Measurements from ENCODE around the gene CCNY.

Gene CCNY

GRCh38 chr10:35331894-35332640 is 4.2 kb upstream of the CCNY start:
- no peak for DNase-seq
- no peak overlapping the region for H3K4me3 ChIP-seq (ENCODE audit: control insufficient read depth in 1 of 7, extremely low read depth in 1 of 7, insufficient read depth in 4 of 7, low read depth in 2 of 7, low read length in 6 of 7)
- no peaks in the 10 kb centered on the region for H3K9me3 ChIP-seq (ENCODE audit: control extremely low read depth in 1 of 5, control insufficient read depth in 4 of 5, insufficient read depth in 2 of 5, low read depth in 1 of 5, low read length in 4 of 5)
- H3K36me3 ChIP-seq (ENCODE audit: control insufficient read depth in 4 of 4, insufficient read depth in 4 of 4, low read length in 3 of 4): peaks cover 2 to 25% (median 7%) of the 10 kb centered on the region in 4 experiments
- H3K27me3 ChIP-seq (replicated peaks in 2 of 5; ENCODE audit: control insufficient read depth in 4 of 5, insufficient read depth in 5 of 5, low read length in 4 of 5): no peaks in the 10 kb centered on the region
- ChIA-PET POLR2A (no interaction called here), CTCF (no interaction called here)
- no peak overlapping the region for H3K27ac ChIP-seq (ENCODE audit: insufficient read depth in 1 of 2, low read depth in 1 of 2, low read length in 2 of 2, poor library complexity in 1 of 2, severe bottlenecking in 2 of 2)
- 95% methylated on average over 4 of the region's 6 CpGs for WGBS (ENCODE audit: insufficient coverage)
- H3K4me1 ChIP-seq (ENCODE audit: control extremely low read depth in 1 of 4, control insufficient read depth in 4 of 4, insufficient read depth in 4 of 4, low read length in 3 of 4): peaks cover 0 to 16% (median 13%) of the 10 kb centered on the region in 4 experiments

GRCh38 chr10:35334297-35334696 is 2.0 kb upstream of the CCNY start:
- no CpG with 5 or more reads among the region's 1 CpG for WGBS (ENCODE audit: insufficient coverage)
- peak overlapping the region in 1 of 7 experiments; percentile 44 for H3K4me3 ChIP-seq (ENCODE audit: control insufficient read depth in 1 of 7, extremely low read depth in 1 of 7, insufficient read depth in 4 of 7, low read depth in 2 of 7, low read length in 6 of 7)
- H3K4me1 ChIP-seq (ENCODE audit: control extremely low read depth in 1 of 4, control insufficient read depth in 4 of 4, insufficient read depth in 4 of 4, low read length in 3 of 4): peaks cover 6 to 37% (median 28%) of the 10 kb centered on the region in 4 experiments

GRCh38 chr10:35335133-35336083 is 901 bp upstream of the CCNY start:
- H3K4me1 ChIP-seq (ENCODE audit: control extremely low read depth in 1 of 4, control insufficient read depth in 4 of 4, insufficient read depth in 4 of 4, low read length in 3 of 4): peaks cover 6 to 37% (median 27%) of the 10 kb centered on the region in 4 experiments
- peak; percentile 36 to 73 (median 52) for DNase-seq
- WGBS (ENCODE audit: insufficient coverage): 56% methylated on average over 8 of the region's 34 CpGs
- H3K27ac ChIP-seq (ENCODE audit: insufficient read depth in 1 of 2, low read depth in 1 of 2, low read length in 2 of 2, poor library complexity in 1 of 2, severe bottlenecking in 2 of 2): peak overlapping the region; percentile 33 to 78
- H3K4me3 ChIP-seq (ENCODE audit: control insufficient read depth in 1 of 7, extremely low read depth in 1 of 7, insufficient read depth in 4 of 7, low read depth in 2 of 7, low read length in 6 of 7): peak overlapping the region; percentile 68 to 92 (median 86)
- H3K36me3 ChIP-seq (ENCODE audit: control insufficient read depth in 4 of 4, insufficient read depth in 4 of 4, low read length in 3 of 4): peaks cover 2 to 25% (median 7%) of the 10 kb centered on the region in 4 experiments
- ChIA-PET CTCF (no interaction called here), POLR2A (no interaction called here)
- H3K9me3 ChIP-seq (ENCODE audit: control extremely low read depth in 1 of 5, control insufficient read depth in 4 of 5, insufficient read depth in 2 of 5, low read depth in 1 of 5, low read length in 4 of 5): no peaks in the 10 kb centered on the region
- no peaks in the 10 kb centered on the region for H3K27me3 ChIP-seq (replicated peaks in 2 of 5; ENCODE audit: control insufficient read depth in 4 of 5, insufficient read depth in 5 of 5, low read length in 4 of 5)

More at GRCh38 chr10:35334297-35334696, 2.0 kb upstream of the CCNY start:
- peaks cover 2 to 25% (median 7%) of the 10 kb centered on the region in 4 experiments for H3K36me3 ChIP-seq (ENCODE audit: control insufficient read depth in 4 of 4, insufficient read depth in 4 of 4, low read length in 3 of 4)
- H3K9me3 ChIP-seq (ENCODE audit: control extremely low read depth in 1 of 5, control insufficient read depth in 4 of 5, insufficient read depth in 2 of 5, low read depth in 1 of 5, low read length in 4 of 5): no peaks in the 10 kb centered on the region
- POLR2A ChIA-PET: no interaction called here
- no peaks in the 10 kb centered on the region for H3K27me3 ChIP-seq (replicated peaks in 2 of 5; ENCODE audit: control insufficient read depth in 4 of 5, insufficient read depth in 5 of 5, low read length in 4 of 5)
- CTCF ChIA-PET: no interaction called here
- no peak for DNase-seq
- no peak overlapping the region for H3K27ac ChIP-seq (ENCODE audit: insufficient read depth in 1 of 2, low read depth in 1 of 2, low read length in 2 of 2, poor library complexity in 1 of 2, severe bottlenecking in 2 of 2)

GRCh38 chr10:35336921-35337823 is 863 bp downstream of the CCNY start:
- peak in 2 of 3 donors; percentile 38 to 58 for DNase-seq
- no peaks in the 10 kb centered on the region for H3K9me3 ChIP-seq (ENCODE audit: control extremely low read depth in 1 of 5, control insufficient read depth in 4 of 5, insufficient read depth in 2 of 5, low read depth in 1 of 5, low read length in 4 of 5)
- no peaks in the 10 kb centered on the region for H3K27me3 ChIP-seq (replicated peaks in 2 of 5; ENCODE audit: control insufficient read depth in 4 of 5, insufficient read depth in 5 of 5, low read length in 4 of 5)
- POLR2A ChIA-PET: interaction anchor here (0.6 to 1.5 kb wide), 3 partner anchors 42 to 215 kb away, joined by 3 to 4 read pairs (median 3); no protein-coding TSS in a partner anchor
- WGBS (ENCODE audit: insufficient coverage): under 1% methylated on average over 84 of the region's 88 CpGs
- peak overlapping the region; percentile 70 to 88 (median 79) for H3K4me3 ChIP-seq (ENCODE audit: control insufficient read depth in 1 of 7, extremely low read depth in 1 of 7, insufficient read depth in 4 of 7, low read depth in 2 of 7, low read length in 6 of 7)
- CTCF ChIA-PET: interaction anchor here (1.3 kb wide), 1 partner anchor 14 kb away, joined by 4 read pairs; no protein-coding TSS in a partner anchor
- peaks cover 13 to 53% (median 41%) of the 10 kb centered on the region in 4 experiments for H3K4me1 ChIP-seq (ENCODE audit: control extremely low read depth in 1 of 4, control insufficient read depth in 4 of 4, insufficient read depth in 4 of 4, low read length in 3 of 4)
- peak overlapping the region in 1 of 2 experiments; percentile 77 for H3K27ac ChIP-seq (ENCODE audit: insufficient read depth in 1 of 2, low read depth in 1 of 2, low read length in 2 of 2, poor library complexity in 1 of 2, severe bottlenecking in 2 of 2)
- H3K36me3 ChIP-seq (ENCODE audit: control insufficient read depth in 4 of 4, insufficient read depth in 4 of 4, low read length in 3 of 4): peaks cover 2 to 13% (median 5%) of the 10 kb centered on the region in 4 experiments

GRCh38 chr10:35339942-35340341 is 3.6 kb downstream of the CCNY start:
- H3K36me3 ChIP-seq (ENCODE audit: control insufficient read depth in 4 of 4, insufficient read depth in 4 of 4, low read length in 3 of 4): no peaks in the 10 kb centered on the region
- ChIA-PET POLR2A (no interaction called here), CTCF (interaction anchor here (1.6 to 3.4 kb wide), 2 partner anchors 10 to 14 kb away, joined by 5 to 16 read pairs; no protein-coding TSS in a partner anchor)
- H3K27ac ChIP-seq (ENCODE audit: insufficient read depth in 1 of 2, low read depth in 1 of 2, low read length in 2 of 2, poor library complexity in 1 of 2, severe bottlenecking in 2 of 2): no peak overlapping the region
- H3K4me1 ChIP-seq (ENCODE audit: control extremely low read depth in 1 of 4, control insufficient read depth in 4 of 4, insufficient read depth in 4 of 4, low read length in 3 of 4): peaks cover 13 to 47% (median 37%) of the 10 kb centered on the region in 4 experiments
- no peaks in the 10 kb centered on the region for H3K27me3 ChIP-seq (replicated peaks in 2 of 5; ENCODE audit: control insufficient read depth in 4 of 5, insufficient read depth in 5 of 5, low read length in 4 of 5)
- DNase-seq: no peak
- no CpG with 5 or more reads among the region's 2 CpGs for WGBS (ENCODE audit: insufficient coverage)
- H3K4me3 ChIP-seq (ENCODE audit: control insufficient read depth in 1 of 7, extremely low read depth in 1 of 7, insufficient read depth in 4 of 7, low read depth in 2 of 7, low read length in 6 of 7): no peak overlapping the region
- H3K9me3 ChIP-seq (ENCODE audit: control extremely low read depth in 1 of 5, control insufficient read depth in 4 of 5, insufficient read depth in 2 of 5, low read depth in 1 of 5, low read length in 4 of 5): no peaks in the 10 kb centered on the region

- ChIA-PET POLR2A (interaction anchor here (0.7 kb wide), 1 partner anchor 11 kb away, joined by 6 read pairs; no protein-coding TSS in a partner anchor), CTCF (interaction anchor here (0.8 to 3.4 kb wide), 5 partner anchors 9 to 107 kb away, joined by 3 to 16 read pairs (median 4); no protein-coding TSS in a partner anchor)
- Histone ChIP-seq H3K27me3 (replicated peaks in 2 of 5; ENCODE audit: control insufficient read depth in 4 of 5, insufficient read depth in 5 of 5, low read length in 4 of 5) (no peaks in the 10 kb centered on the region), H3K27ac (ENCODE audit: insufficient read depth in 1 of 2, low read depth in 1 of 2, low read length in 2 of 2, poor library complexity in 1 of 2, severe bottlenecking in 2 of 2) (peak overlapping the region in 1 of 2 experiments; percentile 39), H3K4me1 (ENCODE audit: control extremely low read depth in 1 of 4, control insufficient read depth in 4 of 4, insufficient read depth in 4 of 4, low read length in 3 of 4) (peaks cover 13 to 40% (median 30%) of the 10 kb centered on the region in 4 experiments), H3K36me3 (ENCODE audit: control insufficient read depth in 4 of 4, insufficient read depth in 4 of 4, low read length in 3 of 4) (no peaks in the 10 kb centered on the region), H3K4me3 (ENCODE audit: control insufficient read depth in 1 of 7, extremely low read depth in 1 of 7, insufficient read depth in 4 of 7, low read depth in 2 of 7, low read length in 6 of 7) (peak overlapping the region in 2 of 7 experiments; percentile 19 to 51), H3K9me3 (ENCODE audit: control extremely low read depth in 1 of 5, control insufficient read depth in 4 of 5, insufficient read depth in 2 of 5, low read depth in 1 of 5, low read length in 4 of 5) (no peaks in the 10 kb centered on the region)
- DNase-seq: no peak
- WGBS (ENCODE audit: insufficient coverage): 50% methylated on average over 6 of the region's 6 CpGs
Observed at GRCh38 chr10:35340975-35341374, 4.7 kb downstream of the CCNY start.

Data from common myeloid progenitor, CD34-positive (primary cell).